NCI-H2196 (cell line): ENCODE results near the gene TFF1.

Source experiments
- DNase-seq: peaks from one replicate; lab custom pipeline; 2025; ENCODE audit not compliant: unreplicated experiment; lab: John Stamatoyannopoulos, UW

The TFF1 gene

DNA sequence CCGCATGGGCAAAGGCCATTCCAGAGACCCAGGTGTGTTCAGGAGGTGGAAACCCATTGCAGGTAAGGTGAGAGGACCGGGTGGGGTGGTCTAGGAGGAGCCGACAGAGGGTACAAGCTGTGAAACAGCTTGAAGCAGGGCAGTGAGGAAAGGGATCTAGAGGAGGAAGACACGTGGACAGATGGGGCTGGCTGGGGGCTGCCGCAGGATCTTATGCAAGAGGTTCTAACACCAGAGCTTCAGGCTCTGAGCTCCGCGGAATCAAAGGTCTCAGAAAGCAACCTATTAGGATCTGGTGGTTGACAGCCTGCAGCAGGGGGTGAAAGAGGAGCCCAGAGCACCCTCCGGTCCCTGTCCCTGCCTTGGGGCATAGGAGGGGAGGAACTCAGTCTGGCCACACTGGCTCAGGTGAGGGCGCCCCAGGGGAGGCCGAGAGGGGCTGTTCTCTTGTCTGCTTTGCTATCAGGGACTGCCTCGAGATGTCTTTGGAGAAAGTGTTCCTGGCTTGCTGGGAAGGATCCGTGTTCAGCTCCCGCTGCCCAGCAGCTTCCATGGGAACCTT is 1.9 kb downstream of the TFF1 start:
- DNase-seq = no peak

DNA sequence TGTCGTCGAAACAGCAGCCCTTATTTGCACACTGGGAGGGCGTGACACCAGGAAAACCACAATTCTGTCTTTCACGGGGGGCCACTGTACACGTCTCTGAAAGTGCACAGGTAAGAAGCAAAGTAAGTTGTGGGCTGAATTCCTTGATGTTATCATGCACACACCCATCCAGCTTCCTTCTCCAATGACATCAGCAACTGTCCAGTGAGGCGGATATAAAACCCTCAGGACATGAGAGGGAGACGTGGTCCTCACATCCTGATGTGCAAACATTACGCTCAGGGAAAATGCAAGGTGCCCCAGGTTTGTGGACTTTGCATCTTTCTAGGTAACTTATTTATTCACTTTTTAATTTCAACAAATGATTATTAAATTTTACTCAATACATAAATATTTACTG is 3.0 kb downstream of the TFF1 start:
- no peak for DNase-seq

DNA sequence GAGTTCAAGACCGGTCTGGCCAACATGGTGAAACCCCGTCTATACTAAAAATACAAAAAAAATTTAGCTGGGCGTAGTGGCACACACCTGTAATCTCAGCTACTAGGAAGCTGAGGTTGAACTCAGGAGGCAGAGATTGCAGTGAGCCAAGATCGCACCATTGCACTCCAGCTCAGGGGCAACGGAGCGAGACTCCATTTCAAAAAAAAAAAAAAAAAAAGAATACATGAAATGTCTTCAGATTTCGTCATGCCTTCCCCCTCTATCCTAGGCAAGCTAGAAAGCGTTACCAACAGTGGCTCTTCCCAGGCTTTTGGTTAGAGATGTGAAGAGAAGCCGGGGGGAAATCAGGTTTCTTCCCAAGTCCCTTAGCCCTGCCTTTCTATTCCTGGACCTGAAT is 3.6 kb downstream of the TFF1 start:
- no peak for DNase-seq

DNA sequence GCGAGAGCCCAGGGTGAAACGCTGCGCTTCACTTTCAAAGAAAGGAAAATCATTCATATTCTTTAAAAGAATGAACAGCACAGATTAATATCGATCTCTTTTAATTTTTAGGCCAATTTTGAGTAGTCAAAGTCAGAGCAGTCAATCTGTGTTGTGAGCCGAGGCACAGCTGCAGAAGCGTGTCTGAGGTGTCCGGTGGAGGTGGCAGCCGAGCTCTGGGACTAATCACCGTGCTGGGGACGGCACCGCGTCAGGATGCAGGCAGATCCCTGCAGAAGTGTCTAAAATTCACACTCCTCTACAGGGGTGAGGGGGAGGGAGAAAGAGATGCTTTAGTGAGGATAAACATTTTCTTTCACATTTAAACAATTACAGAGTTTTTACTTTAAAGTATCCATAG is 4.1 kb downstream of the TFF1 start:
- DNase-seq = no peak

DNA sequence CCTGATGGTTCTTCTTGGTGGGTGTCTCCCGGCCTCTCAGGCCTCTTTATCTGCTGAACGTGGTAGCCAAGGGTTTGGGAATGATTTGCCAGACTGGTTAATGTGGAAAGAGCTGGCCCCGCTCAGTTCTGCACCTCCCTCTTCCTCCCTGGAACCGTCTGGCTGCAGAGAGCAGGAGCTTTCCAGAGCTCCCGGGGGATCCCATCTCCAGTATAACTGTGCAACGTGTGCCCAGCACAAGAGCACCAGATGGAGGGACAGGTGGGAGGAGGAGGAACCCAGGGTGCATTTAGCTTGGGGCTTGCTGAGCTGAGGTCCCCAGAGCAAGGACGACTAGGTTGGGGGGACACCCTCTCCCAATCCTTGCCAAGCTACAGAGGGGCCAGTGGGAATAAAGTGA is 5.0 kb downstream of the TFF1 start:
- no peak for DNase-seq

- DNase-seq = no peak
Measured at GRCh38 chr21:42360317-42360716, 6.0 kb downstream of the TFF1 start.

DNA sequence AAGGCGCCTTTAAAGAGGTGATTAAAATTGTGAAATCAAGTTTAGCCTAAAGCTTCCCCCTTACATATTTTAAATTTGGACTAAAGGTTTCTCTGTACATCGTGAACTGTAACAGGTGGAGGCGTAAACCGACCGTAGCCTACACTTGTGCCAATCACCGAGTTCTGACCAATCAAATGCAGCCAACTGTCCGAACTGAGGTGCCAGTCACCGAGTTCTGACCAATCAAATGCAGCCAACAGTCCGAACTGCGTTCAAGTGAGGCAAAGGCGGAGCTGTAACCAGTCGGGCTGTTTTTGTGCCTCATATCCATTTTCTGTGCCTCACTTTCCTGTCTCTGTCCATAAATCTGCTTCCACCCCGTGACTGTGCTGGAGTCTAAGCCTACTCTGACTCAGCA is 7.4 kb downstream of the TFF1 start:
- no peak for DNase-seq

GRCh38 chr21:42358261-42358660 is 8.1 kb downstream of the TFF1 start:
- DNase-seq = no peak

- no peak for DNase-seq
Measured at GRCh38 chr21:42357307-42357706, 9.0 kb downstream of the TFF1 start.

- DNase-seq = no peak
Measured at GRCh38 chr21:42356650-42357049, 9.7 kb downstream of the TFF1 start.

DNA sequence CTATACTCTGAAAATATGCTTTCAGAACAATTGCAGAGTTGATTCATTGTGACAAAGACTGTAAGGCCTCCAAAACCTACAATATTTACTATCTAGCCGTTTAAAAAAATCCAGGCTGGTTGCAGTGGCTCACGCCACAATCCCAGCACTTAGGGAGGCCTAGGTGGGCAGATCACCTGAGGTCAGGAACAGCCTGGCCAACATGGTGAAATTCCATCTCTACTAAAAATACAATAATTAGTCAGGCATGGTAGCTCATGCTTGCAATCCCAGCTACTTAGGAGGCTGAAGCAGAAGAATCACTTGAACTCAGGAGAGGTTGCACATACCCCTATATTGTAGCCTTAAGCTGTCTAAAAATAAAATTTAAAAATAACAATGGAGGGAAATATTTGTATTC is 10.3 kb downstream of the TFF1 start:
- DNase-seq = no peak

GRCh38 chr21:42353623-42354022 is 12.7 kb downstream of the TFF1 start:
- no peak for DNase-seq

DNA sequence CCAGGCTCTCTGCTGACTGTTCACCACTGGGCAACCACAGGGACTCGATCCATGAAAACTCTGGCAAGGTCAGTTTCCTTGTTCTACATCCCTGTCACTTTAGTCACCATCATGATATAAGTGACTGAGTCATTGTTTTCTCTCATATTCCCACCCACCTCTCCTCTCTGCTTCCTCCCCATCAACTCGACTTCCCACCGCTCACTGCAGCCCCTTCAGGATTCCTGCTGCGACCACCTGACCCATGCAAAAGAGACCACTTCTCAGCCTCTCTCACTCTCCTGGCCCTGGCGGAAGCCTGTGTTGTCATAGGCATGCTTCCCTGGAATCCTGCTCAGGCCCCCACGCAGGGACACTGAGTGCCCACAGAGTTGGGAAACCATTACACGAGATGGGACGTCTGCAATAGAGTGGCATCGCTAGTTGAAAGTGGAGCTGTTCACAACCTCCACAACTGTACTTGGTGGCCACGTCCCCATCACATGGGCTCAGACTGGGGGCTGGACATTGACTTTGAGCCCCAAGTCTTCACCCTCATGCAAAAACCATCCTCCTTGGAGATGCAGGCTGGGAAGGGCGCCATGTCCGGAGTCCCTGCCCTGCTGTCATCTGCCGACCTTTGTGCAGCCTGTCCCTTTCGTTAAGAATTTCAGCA is 13.8 kb downstream of the TFF1 start:
- DNase-seq = no peak

DNA sequence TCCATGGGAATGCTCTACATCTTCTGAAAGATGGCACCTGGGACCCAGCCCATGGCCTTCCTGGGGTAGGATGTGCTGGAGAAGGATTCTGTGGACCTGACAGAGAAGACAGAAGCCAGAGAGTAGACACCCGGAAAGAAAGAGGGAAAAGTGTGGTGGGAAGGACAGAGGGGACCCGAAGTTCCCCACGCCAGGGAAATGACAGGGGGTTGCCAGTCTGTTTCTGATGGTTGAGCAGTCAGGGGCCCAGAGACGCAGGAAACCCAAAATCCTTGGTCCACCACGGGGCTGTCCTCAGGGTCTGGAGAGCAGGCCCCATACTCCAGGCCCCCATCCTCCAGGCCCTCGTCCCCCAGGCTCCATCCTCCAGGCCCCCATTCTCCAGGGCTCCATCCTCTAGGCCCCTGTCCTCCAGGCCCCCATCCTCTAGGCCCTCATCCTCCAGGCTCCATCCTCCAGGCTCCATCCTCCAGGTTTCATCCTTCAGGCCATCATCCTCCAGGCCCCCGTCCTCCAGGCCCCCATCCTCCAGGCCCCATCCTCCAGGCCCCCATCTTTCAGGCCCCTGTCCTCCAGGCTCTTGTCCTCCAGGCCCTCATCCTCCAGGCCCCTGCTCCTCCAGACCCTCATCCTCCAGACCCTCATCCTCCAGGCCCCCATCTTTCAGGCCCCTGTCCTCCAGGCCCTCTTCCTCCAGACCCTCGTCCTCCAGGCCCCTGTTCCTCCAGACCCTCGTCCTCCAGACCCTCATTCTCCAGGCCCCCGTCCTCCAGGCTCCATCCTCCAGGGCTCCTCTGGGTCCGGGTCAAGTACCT is 14.5 kb downstream of the TFF1 start:
- DNase-seq = no peak

DNA sequence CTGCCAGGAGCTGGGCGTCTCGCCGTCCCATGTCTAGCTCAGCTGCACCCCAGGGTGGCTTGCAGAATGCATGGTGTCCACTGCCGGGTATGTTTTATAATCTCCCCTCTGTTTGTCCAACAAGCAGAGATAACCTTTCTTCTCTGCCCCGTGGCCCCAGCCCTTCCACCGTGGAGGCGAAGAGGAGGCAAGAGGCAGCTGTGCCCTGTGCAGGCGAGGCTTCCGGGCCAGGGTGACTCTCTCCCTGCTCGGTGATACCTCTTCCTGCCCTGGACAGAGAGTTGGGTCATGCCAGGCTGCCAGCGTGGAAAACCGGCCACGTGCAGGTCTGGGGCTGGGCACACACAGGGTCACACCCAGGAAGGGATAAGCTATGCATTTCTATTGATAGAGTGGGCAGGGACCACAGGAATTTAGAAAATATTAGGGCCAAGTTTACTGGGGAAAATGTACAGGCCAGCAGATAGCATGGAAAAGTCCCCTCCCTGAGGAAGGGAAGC is 15.4 kb downstream of the TFF1 start, which contains the start of gene TFF2:
Gene TFF2 (minus strand): TSS at position 68 of the 500 bp plus-strand sequence. CDS start 37 bp downstream, at position 31.
- no peak for DNase-seq

- DNase-seq = no peak
Measured at GRCh38 chr21:42350318-42350910, 15.9 kb downstream of the TFF1 start.

DNA sequence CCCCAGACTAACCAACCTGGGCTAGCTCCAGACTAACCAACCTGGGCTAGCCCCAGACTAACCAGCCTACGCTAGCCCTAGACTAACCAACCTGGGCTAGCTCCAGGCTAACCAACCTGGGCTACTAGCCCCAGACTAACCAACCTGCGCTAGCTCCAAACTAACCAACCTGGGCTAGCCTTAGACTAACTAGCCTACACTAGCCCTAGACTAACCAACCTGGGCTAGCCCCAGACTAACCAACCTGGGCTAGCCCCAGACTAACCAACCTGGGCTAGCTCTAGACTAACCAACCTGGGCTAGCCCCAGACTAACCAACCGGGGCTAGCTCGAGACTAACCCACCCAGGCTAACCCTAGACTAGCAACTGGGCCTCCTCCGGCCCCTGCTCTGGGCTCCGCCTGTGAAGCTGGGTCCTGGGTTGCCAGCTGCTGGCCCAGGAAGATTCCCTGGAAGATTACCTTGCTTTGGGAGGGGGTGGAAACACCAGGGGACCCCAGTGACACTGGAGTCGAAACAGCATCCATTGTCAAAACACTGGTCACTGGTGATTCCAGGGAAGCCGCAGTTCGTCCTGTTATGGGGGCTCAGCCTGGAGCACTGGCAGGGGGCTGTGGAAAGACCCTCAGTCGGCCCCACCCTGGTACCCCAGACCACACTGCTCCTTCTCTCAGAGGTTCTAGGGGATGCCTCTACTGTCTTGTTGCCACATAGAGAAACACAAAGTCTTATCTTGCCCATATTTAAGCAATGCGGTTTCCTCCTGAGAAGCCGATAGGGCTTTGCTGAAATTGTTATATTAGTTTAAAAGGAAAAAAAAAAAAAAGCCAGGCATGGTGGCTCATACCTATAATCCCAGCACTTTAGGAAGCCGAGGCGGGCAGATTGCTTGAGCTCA is 16.7 kb downstream of the TFF1 start:
- DNase-seq = no peak

DNA sequence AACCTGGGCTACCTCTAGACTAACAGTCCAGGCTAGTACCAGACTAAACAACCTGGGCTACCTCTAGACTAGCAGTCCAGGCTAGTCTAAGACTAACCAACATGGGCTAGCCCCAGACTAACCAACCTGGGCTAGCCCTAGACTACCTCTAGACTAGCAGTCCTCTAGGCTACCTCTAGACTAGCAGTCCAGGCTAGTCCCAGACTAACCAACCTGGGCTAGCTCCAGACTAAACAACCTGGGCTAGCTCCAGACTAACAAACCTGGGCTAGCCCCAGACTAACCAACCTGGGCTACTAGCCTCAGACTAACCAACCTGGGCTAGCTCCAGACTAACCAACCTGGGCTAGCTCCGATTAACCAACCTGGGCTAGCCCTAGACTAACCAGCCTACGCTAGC is 17.6 kb downstream of the TFF1 start:
- no peak for DNase-seq

DNA sequence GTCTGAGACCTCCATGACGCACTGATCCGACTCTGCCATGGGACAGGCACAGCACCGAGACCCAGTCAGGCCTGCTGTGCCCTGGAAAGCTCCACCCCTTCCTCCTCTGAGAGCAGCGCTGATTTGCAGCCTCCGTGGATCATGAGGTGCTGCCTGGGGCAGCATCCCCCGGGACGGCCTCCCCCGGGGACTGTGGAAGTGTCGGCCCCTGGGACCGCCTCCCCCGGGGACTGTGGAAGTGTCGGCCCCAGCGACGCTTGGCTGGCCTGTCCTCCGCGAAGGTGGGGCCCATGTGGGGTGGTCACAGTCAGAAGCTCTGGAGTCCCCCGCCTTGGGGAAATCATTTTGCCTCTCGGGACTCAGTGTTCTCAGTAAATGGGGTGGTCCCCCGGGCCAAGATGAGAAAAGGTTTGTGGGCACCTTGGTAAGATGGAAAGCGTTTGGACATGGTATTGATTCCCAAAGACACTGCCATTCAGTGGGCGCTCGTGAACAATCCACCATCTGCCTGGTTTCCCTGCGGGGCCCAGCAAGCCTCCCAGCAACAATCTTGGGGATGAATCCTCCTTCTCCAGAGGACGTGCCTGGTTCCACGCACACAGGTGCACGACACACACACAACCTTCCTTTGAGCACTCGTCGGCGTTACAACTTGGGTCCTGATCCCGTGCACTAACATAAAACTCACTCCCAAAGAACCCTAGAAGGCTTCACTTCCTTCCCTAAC is 18.6 kb downstream of the TFF1 start:
- no peak for DNase-seq
